BLaER1 (cell line): ENCODE measurements around the gene LCN6.

Source experiments
- H3K27ac ChIP-seq: shearing (Covaris generic); formaldehyde crosslinking; 2 replicates; pipeline ENCODE4 v1.8.1; 2022
- H3K27me3 ChIP-seq: shearing (Covaris generic); formaldehyde crosslinking; 2 replicates; pipeline ENCODE4 v1.8.1; 2022
- H3K36me3 ChIP-seq: shearing (Covaris generic); formaldehyde crosslinking; 2 replicates; pipeline ENCODE4 v1.8.1; 2022
- H3K4me1 ChIP-seq: shearing (Covaris generic); formaldehyde crosslinking; 2 replicates; pipeline ENCODE4 v1.8.1; 2022
- H3K4me2 ChIP-seq: shearing (Covaris generic); formaldehyde crosslinking; 2 replicates; pipeline ENCODE4 v1.8.1; 2022
- H3K4me3 ChIP-seq: shearing (Covaris generic); formaldehyde crosslinking; 2 replicates; pipeline ENCODE4 v1.8.1; 2022
- H3K9ac ChIP-seq: shearing (Covaris generic); formaldehyde crosslinking; 2 replicates; pipeline ENCODE4 v1.8.1; 2022
- H3K9me3 ChIP-seq: shearing (Covaris generic); formaldehyde crosslinking; 2 replicates; pipeline ENCODE4 v1.8.1; 2022
- H4K20me1 ChIP-seq: shearing (Covaris generic); formaldehyde crosslinking; 2 replicates; pipeline ENCODE4 v1.8.1; 2022
- Cebpa-rat ChIP-seq: shearing (Covaris generic); IDR thresholded peaks from 2 replicates; pipeline ENCODE4 v1.8.1; 2022

Gene LCN6

DNA sequence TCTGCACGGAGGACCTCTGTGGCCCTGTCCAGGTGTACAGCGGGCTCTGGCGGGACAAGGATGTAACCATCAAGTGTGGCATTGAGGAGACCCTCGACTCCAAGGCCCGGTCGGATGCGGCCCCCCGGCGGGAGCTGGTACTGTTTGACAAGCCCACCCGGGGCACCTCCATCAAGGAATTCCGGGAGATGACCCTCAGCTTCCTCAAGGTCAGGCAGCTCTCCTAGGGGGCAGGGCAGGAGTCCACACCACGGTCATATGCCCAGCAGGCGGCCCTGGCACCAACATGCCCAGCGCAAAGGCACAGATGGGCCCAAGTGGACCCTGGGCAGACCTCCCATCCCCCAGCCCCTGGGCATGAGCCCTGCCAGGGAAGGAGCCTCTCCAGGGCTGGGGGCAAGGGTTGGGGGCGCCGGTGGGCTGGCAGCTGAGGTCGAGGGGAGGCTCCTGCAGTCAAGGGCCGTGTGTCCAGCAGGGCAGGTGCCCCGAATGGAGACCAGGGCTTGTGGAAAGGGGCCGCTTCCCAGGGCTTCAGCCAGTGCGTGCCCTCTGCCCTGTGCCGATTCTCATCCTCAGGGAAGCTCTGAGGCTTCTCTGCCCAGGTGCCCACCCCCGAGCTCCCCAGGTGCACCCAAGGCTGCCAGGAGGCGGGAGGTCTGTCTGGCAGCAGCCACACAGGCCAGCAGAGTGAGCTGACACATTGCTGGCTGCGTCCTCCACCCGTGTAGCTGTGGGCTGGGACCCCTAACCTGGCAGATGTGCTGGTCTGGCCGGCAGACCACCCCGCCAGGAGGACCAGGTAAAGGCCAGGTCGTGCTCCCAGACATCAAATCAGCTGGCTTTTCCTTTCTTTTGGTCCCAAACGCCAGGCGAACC lies 26.0 kb downstream of the LCN6 start:
- no peak overlapping the region for H3K9ac ChIP-seq
- H3K27me3 ChIP-seq, result no peaks in the 10 kb centered on the region
- no peak overlapping the region for H3K27ac ChIP-seq
- H3K4me3 ChIP-seq, result no peak overlapping the region
- H3K4me1 ChIP-seq, result peaks cover 90% of the 10 kb centered on the region
- peaks cover 100% of the 10 kb centered on the region for H4K20me1 ChIP-seq
- no peaks in the 10 kb centered on the region for H3K9me3 ChIP-seq
- TF ChIP-seq Cebpa-rat, result no peak
- no peak overlapping the region for H3K4me2 ChIP-seq
- peaks cover 78% of the 10 kb centered on the region for H3K36me3 ChIP-seq

- peaks cover 98% of the 10 kb centered on the region for H3K4me1 ChIP-seq
- H3K9ac ChIP-seq, result no peak overlapping the region
- H3K36me3 ChIP-seq, result peaks cover 76% of the 10 kb centered on the region
- no peak overlapping the region for H3K27ac ChIP-seq
- TF ChIP-seq Cebpa-rat, result no peak
- no peaks in the 10 kb centered on the region for H3K27me3 ChIP-seq
- peaks cover 100% of the 10 kb centered on the region for H4K20me1 ChIP-seq
- peak overlapping the region; percentile 86; the same call in 1 of the 2 replicates for H3K4me2 ChIP-seq
- no peak overlapping the region for H3K4me3 ChIP-seq
- H3K9me3 ChIP-seq, result no peaks in the 10 kb centered on the region
Measured at GRCh38 chr9:136721339-136722092, 26.8 kb downstream of the LCN6 start.

DNA sequence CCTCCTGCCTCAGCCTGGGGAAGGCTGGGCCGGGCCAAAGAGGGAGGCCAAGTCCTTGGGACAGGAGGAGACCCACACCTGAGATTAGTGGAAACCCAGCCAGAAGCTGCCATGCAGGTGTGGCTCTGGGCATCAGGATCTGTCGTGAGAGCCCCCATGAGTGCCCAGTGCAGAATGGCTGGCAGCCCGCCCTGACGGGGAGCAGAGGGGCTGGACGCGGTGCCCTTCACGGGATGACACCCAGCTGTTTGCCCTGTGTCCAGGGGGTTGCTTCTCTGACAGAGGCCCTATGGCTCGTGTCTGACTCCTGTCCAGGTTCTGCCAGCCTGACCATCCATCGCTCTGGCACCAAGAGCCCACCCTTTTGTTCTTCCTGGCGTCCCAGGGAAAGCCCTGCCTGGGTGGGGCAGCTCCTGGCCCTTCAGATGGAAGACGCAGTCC lies 27.4 kb downstream of the LCN6 start:
- H3K9me3 ChIP-seq, result no peaks in the 10 kb centered on the region
- H3K36me3 ChIP-seq, result peaks cover 76% of the 10 kb centered on the region
- peaks cover 98% of the 10 kb centered on the region for H3K4me1 ChIP-seq
- TF ChIP-seq Cebpa-rat, result no peak
- peaks cover 100% of the 10 kb centered on the region for H4K20me1 ChIP-seq
- peak overlapping the region; percentile 57 for H3K27ac ChIP-seq
- no peak overlapping the region for H3K4me3 ChIP-seq
- H3K4me2 ChIP-seq, result peak overlapping the region; percentile 86; the same call in 1 of the 2 replicates
- H3K27me3 ChIP-seq, result no peaks in the 10 kb centered on the region
- no peak overlapping the region for H3K9ac ChIP-seq

DNA sequence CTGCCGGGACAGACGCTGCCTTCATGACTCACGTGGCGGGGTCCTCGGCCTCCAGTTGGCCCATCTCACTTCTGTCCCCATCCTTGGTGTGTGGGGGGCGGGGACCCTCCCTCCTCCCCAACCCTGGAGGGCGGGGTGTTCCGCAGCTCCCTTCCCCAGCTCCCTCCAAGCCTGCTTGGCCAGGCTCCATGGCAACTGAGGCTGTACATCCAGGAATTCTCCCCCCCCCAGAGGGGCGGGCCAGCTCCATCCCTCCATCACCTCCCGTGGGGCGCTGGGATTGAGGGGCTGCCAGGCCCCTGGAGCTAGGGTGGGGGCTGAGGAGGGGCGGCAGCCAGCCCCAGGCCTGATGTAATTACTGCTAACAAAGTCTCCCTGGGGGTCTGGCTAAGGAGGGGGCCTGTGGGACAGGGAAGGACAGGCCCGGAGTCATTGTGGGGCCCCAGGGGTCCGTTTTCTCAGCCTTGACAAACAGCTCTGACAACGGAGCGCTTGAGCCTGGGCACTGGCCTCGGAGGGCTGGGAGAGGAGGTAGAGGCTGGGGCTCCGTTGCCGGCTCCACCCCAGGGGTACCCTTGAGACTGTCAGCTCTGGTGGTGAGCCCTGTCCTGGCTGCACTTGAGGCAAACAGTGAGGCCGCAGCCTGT lies 28.0 kb downstream of the LCN6 start:
- H3K36me3 ChIP-seq, result peaks cover 76% of the 10 kb centered on the region

DNA sequence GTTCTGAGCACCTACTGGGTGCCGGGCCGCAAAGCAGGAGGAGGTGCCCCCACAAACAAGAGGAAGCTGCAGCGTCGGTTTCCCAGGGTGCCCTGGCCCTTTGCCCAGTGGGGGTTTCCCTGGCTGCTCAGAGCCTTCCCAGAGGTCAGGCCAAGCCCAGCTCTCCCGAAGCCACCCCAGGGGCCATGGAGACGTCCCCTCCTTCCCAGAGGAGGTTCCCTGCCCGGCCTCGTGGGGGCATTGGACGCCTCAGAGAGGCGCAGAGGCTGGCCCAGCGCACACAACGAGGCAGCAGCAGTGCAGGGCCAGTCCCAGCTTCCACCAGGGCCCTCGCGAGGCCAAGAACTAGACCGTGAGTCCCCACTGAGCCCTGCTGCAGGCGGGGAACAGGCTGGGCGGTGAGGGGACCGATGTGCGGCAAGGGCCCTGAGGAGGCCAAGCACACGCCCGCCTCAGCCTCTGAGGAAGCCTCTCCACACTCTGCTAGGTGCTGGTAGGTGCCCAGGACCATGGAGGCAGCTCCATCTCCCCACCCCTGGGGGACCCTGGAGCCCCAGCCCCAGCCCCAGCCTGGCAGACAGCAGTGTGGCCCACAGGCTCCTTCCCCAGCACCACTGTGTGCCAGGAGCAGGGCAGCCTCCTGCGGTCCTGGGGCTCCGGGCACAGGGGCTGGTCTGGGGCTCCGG lies 29.0 kb downstream of the LCN6 start:
- Histone ChIP-seq H3K36me3 (peaks cover 72% of the 10 kb centered on the region), H3K27ac (peak overlapping the region; percentile 73), H3K4me1 (peaks cover 98% of the 10 kb centered on the region), H4K20me1 (peaks cover 100% of the 10 kb centered on the region), H3K4me2 (peak overlapping the region; percentile 86), H3K9ac (peak overlapping the region; percentile 53), H3K9me3 (no peaks in the 10 kb centered on the region), H3K4me3 (no peak overlapping the region), H3K27me3 (no peaks in the 10 kb centered on the region)
- TF ChIP-seq Cebpa-rat, result no peak

More for the DNA sequence above, 28.0 kb downstream of the LCN6 start:
- Histone ChIP-seq H3K27ac (peak overlapping the region; percentile 73), H3K9ac (no peak overlapping the region), H3K4me3 (no peak overlapping the region), H3K4me1 (peaks cover 98% of the 10 kb centered on the region), H3K9me3 (no peaks in the 10 kb centered on the region), H3K4me2 (peak overlapping the region; percentile 86; the same call in 1 of the 2 replicates), H4K20me1 (peaks cover 100% of the 10 kb centered on the region), H3K27me3 (no peaks in the 10 kb centered on the region)
- no peak for TF ChIP-seq Cebpa-rat

- H3K4me2 ChIP-seq, result peak overlapping the region; percentile 86
- H3K9ac ChIP-seq, result 0 out of 2 replicates have a peak overlapping the region, but pooled peaks have one; percentile 38
- H3K27me3 ChIP-seq, result no peaks in the 10 kb centered on the region
- no peak overlapping the region for H3K4me3 ChIP-seq
- H3K4me1 ChIP-seq, result peaks cover 98% of the 10 kb centered on the region
- no peaks in the 10 kb centered on the region for H3K9me3 ChIP-seq
- peaks cover 64% of the 10 kb centered on the region for H3K36me3 ChIP-seq
- peak overlapping the region; percentile 73 for H3K27ac ChIP-seq
- H4K20me1 ChIP-seq, result peaks cover 100% of the 10 kb centered on the region
- TF ChIP-seq Cebpa-rat, result no peak
Measured at GRCh38 chr9:136718345-136719194, 29.8 kb downstream of the LCN6 start.

GRCh38 chr9:136717399-136717798 lies 30.9 kb downstream of the LCN6 start:
- Histone ChIP-seq H3K9me3 (no peaks in the 10 kb centered on the region), H3K9ac (peak overlapping the region; percentile 50; the same call in 1 of the 2 replicates), H3K27me3 (no peaks in the 10 kb centered on the region), H3K4me2 (peak overlapping the region; percentile 86), H3K27ac (no peak overlapping the region), H4K20me1 (peaks cover 92% of the 10 kb centered on the region), H3K36me3 (peaks cover 52% of the 10 kb centered on the region), H3K4me1 (peaks cover 90% of the 10 kb centered on the region), H3K4me3 (no peak overlapping the region)
- no peak for TF ChIP-seq Cebpa-rat

GRCh38 chr9:136714893-136715274 lies 33.4 kb downstream of the LCN6 start:
- Histone ChIP-seq H3K4me2 (peak overlapping the region; percentile 97), H3K36me3 (peaks cover 28% of the 10 kb centered on the region), H3K27me3 (no peaks in the 10 kb centered on the region), H3K27ac (peak overlapping the region; percentile 92), H3K9me3 (no peaks in the 10 kb centered on the region), H4K20me1 (peaks cover 67% of the 10 kb centered on the region), H3K9ac (peak overlapping the region; percentile 93), H3K4me3 (peak overlapping the region; percentile 94), H3K4me1 (peaks cover 86% of the 10 kb centered on the region)
- TF ChIP-seq Cebpa-rat, result no peak
